A549 (cell line): Measurements from ENCODE around the gene ALCAM. TPM values are rescaled to one million over a fixed set of nuclear protein-coding genes. Genes with fewer than 3 reads are reported as not detected.

Experiments used
- ATAC-seq, 2 experiments: fragments of 200-7000 bp in 1 of 2; fragments of >200 bp in 1 of 2; cut with Nextera tagmentation in 1 of 2; cut with Tn5 transposase in 1 of 2; 3 replicates each; pipeline versions ENCODE4 v1.8.0 to v1.9.1; 2018 to 2020; ENCODE audit warnings: mild to moderate bottlenecking in 1 of 2, moderate library complexity in 1 of 2
- CTCF ChIA-PET: fragments of 300-600 bp; sonication (Branson Sonifier 250); formaldehyde crosslinking; extraction: SDS; loops from one replicate; lab custom pipeline; 2021; ENCODE audit warnings: antibody characterized with exemption, inconsistent platforms; lab: Yijun Ruan, JAX
- POLR2A ChIA-PET: fragments of 350-600 bp; formaldehyde crosslinking; extraction: SDS; loops from one replicate; lab custom pipeline; 2021; ENCODE audit warnings: antibody characterized with exemption, inconsistent platforms; lab: Yijun Ruan, JAX
- DNase-seq, 2 experiments: peaks; one replicate each; pipeline versions ENCODE4 v3.0.0 to v3.0.0-alpha.2; 2011 to 2016; ENCODE audit warnings: low read depth in 1 of 2, low spot score in 1 of 2
- FAIRE-seq: peaks from 2 replicates; lab custom pipeline; 2011; peaks lifted over from hg19 to GRCh38; lab: Jason Lieb, UNC
- H3K27ac ChIP-seq, 2 experiments: fragments of >200 bp; sonication (Bioruptor Twin); formaldehyde crosslinking; 3 replicates each; pipeline ENCODE4 v1.5.1; 2016 to 2017
- H3K4me1 ChIP-seq: fragments of >200 bp; sonication (Bioruptor Twin); formaldehyde crosslinking; 3 replicates; pipeline ENCODE4 v1.6.1; 2016
- H3K4me2 ChIP-seq: fragments of >200 bp; sonication (Bioruptor Twin); formaldehyde crosslinking; 3 replicates; pipeline ENCODE4 v1.6.1; 2016
- H3K4me3 ChIP-seq: fragments of >200 bp; sonication (Bioruptor Twin); formaldehyde crosslinking; 3 replicates; pipeline ENCODE4 v1.5.1; 2016
- H3K9me3 ChIP-seq: fragments of >200 bp; sonication (Bioruptor Twin); formaldehyde crosslinking; 3 replicates; pipeline ENCODE4 v1.6.1; 2016
- BHLHE40 ChIP-seq: IDR thresholded peaks from 2 replicates; pipeline ENCODE4 v1.6.1; 2012; ENCODE audit warnings: low read depth, low read length, inconsistent platforms
- CBX2 ChIP-seq: fragments of 200-600 bp; sonication (generic); IDR thresholded peaks from 2 replicates; pipeline ENCODE4 v1.6.1; 2016; ENCODE audit warnings: low read depth, mild to moderate bottlenecking, borderline replicate concordance
- CBX8 ChIP-seq: fragments of 200-600 bp; sonication (generic); IDR thresholded peaks from 2 replicates; pipeline ENCODE4 v1.6.1; 2016
- CHD2 ChIP-seq: fragments of 150-350 bp; IDR thresholded peaks from 2 replicates; pipeline ENCODE4 v1.6.1; 2014; ENCODE audit warnings: low read length; ENCODE audit not compliant: partially characterized antibody
- EHF ChIP-seq: fragments of 250-450 bp; sonication (Bioruptor Pico); IDR thresholded peaks from 2 replicates; pipeline ENCODE4 v1.5.0; 2020; ENCODE audit warnings: mild to moderate bottlenecking
- HEYL ChIP-seq: fragments of 250-450 bp; sonication (Bioruptor Pico); IDR thresholded peaks from 2 replicates; pipeline ENCODE4 v1.8.0; 2021; ENCODE audit warnings: mild to moderate bottlenecking, moderate library complexity
- HOXA7 ChIP-seq: fragments of 250-450 bp; sonication (Bioruptor Pico); IDR thresholded peaks from 2 replicates; pipeline ENCODE4 v1.5.0; 2020; ENCODE audit warnings: mild to moderate bottlenecking, moderate library complexity
- HOXB13 ChIP-seq: fragments of 250-450 bp; sonication (Bioruptor Pico); IDR thresholded peaks from 2 replicates; pipeline ENCODE4 v1.5.0; 2020; ENCODE audit warnings: low read depth, mild to moderate bottlenecking, moderate library complexity
- HOXB5 ChIP-seq: fragments of 250-450 bp; sonication (Bioruptor Pico); IDR thresholded peaks from 2 replicates; pipeline ENCODE4 v1.5.0; 2020; ENCODE audit warnings: mild to moderate bottlenecking, moderate library complexity
- JUNB ChIP-seq: fragments of >200 bp; sonication (Bioruptor Twin); formaldehyde crosslinking; IDR thresholded peaks from 2 replicates; pipeline ENCODE4 v1.6.1; 2016
- KDM5A ChIP-seq: fragments of 200-600 bp; sonication (generic); IDR thresholded peaks from 2 replicates; pipeline ENCODE4 v1.6.1; 2016; ENCODE audit warnings: antibody characterized with exemption, mild to moderate bottlenecking
- MAFK ChIP-seq: fragments of 450-650 bp; IDR thresholded peaks from 2 replicates; pipeline ENCODE4 v1.6.1; 2014; ENCODE audit not compliant: partially characterized antibody
- MAZ ChIP-seq: fragments of 150-350 bp; IDR thresholded peaks from 2 replicates; pipeline ENCODE4 v1.6.1; 2014; ENCODE audit warnings: antibody characterized with exemption, low read depth, low read length, borderline replicate concordance
- MYC ChIP-seq: IDR thresholded peaks from 2 replicates; pipeline ENCODE4 v1.6.1; 2012; ENCODE audit warnings: mild to moderate bottlenecking, inconsistent platforms, low read length, improper control_type of control experiment, borderline replicate concordance
- NFE2L2 ChIP-seq: fragments of 150-350 bp; conservative IDR thresholded peaks from 2 replicates; pipeline ENCODE4 v1.6.1; 2014; ENCODE audit warnings: low read length
- NPAS2 ChIP-seq: fragments of 250-450 bp; sonication (Bioruptor Pico); IDR thresholded peaks from 2 replicates; pipeline ENCODE4 v1.8.0; 2022; ENCODE audit warnings: mild to moderate bottlenecking, moderate library complexity, borderline replicate concordance
- RARB ChIP-seq: fragments of 250-450 bp; sonication (Bioruptor Pico); IDR thresholded peaks from 2 replicates; pipeline ENCODE4 v1.8.0; 2021; ENCODE audit warnings: mild to moderate bottlenecking, moderate library complexity
- RCOR1 ChIP-seq: fragments of 150-350 bp; IDR thresholded peaks from 2 replicates; pipeline ENCODE4 v1.6.1; 2014; ENCODE audit warnings: antibody characterized with exemption, low read length, low read depth
- RFX5 ChIP-seq: fragments of 450-650 bp; IDR thresholded peaks from 2 replicates; pipeline ENCODE4 v1.7.1; 2014; ENCODE audit warnings: antibody characterized with exemption, mild to moderate bottlenecking, moderate library complexity
- RNF2 ChIP-seq: fragments of 200-600 bp; sonication (generic); IDR thresholded peaks from 2 replicates; pipeline ENCODE4 v1.6.1; 2016; ENCODE audit warnings: low read depth, mild to moderate bottlenecking, antibody characterized with exemption, moderate library complexity, borderline replicate concordance
- TFCP2L1 ChIP-seq: fragments of 250-450 bp; sonication (Bioruptor Pico); IDR thresholded peaks from 2 replicates; pipeline ENCODE4 v1.5.0; 2021; ENCODE audit warnings: mild to moderate bottlenecking
- ZC3H11A ChIP-seq: fragments of 450-650 bp; IDR thresholded peaks from 2 replicates; pipeline ENCODE4 v1.6.1; 2014; ENCODE audit warnings: antibody characterized with exemption, mild to moderate bottlenecking
- ZFP36 ChIP-seq: fragments of 450-650 bp; IDR thresholded peaks from 2 replicates; pipeline ENCODE4 v1.6.1; 2014; ENCODE audit warnings: borderline replicate concordance; ENCODE audit not compliant: partially characterized antibody
- ZNF302 ChIP-seq: fragments of 250-450 bp; sonication (Bioruptor Pico); IDR thresholded peaks from 2 replicates; pipeline ENCODE4 v1.9.0; 2021; ENCODE audit warnings: inconsistent platforms, mild to moderate bottlenecking, moderate library complexity
- ZSCAN20 ChIP-seq: fragments of 250-450 bp; sonication (Bioruptor Pico); IDR thresholded peaks from 2 replicates; pipeline ENCODE4 v1.8.0; 2022; ENCODE audit warnings: mild to moderate bottlenecking, moderate library complexity
- WGBS: methylation state at CpG from one replicate; pipeline ENCODE4 v1.1.6; 2017; ENCODE audit errors: missing lambda C conversion rate; 5-methylcytosine and 5-hydroxymethylcytosine counted together
- polyA plus RNA-seq, 4 experiments: library from polyadenylated mRNA; depleted of rRNA in 3 of 4; stranded (reverse); fragments of >200 nt; fragmentation: RNase III in 1 of 4; extraction: RNeasy Plus Mini Kit Qiagen cat#74134 plus additional on column Dnase treatment in 1 of 4; gene quantifications; 2 replicates in 3 of 4; 3 replicates in 1 of 4; pipeline ENCODE4 v1.2.3, GENCODE V29; 2011 to 2017
- TF ChIP-seq, protein P1 (sequence below): IDR thresholded peaks from 2 replicates; pipeline ENCODE4 v1.6.1; 2012; ENCODE audit warnings: low read depth, borderline replicate concordance
- TF ChIP-seq, protein P2 (sequence below): fragments of >200 bp; sonication (Bioruptor Twin); formaldehyde crosslinking; IDR thresholded peaks from 2 replicates; pipeline ENCODE4 v1.6.1; 2016
- TF ChIP-seq, protein P3 (sequence below): fragments of 450-650 bp; IDR thresholded peaks from 2 replicates; pipeline ENCODE4 v1.6.1; 2014; ENCODE audit warnings: antibody characterized with exemption
- TF ChIP-seq, protein P4 (sequence below): IDR thresholded peaks from 2 replicates; pipeline ENCODE4 v1.6.1; 2012

The ALCAM gene
- polyA plus RNA-seq, 2 of the 4 experiments (the other 2 are of a cell fraction), result 57.1 to 145 TPM

DNA sequence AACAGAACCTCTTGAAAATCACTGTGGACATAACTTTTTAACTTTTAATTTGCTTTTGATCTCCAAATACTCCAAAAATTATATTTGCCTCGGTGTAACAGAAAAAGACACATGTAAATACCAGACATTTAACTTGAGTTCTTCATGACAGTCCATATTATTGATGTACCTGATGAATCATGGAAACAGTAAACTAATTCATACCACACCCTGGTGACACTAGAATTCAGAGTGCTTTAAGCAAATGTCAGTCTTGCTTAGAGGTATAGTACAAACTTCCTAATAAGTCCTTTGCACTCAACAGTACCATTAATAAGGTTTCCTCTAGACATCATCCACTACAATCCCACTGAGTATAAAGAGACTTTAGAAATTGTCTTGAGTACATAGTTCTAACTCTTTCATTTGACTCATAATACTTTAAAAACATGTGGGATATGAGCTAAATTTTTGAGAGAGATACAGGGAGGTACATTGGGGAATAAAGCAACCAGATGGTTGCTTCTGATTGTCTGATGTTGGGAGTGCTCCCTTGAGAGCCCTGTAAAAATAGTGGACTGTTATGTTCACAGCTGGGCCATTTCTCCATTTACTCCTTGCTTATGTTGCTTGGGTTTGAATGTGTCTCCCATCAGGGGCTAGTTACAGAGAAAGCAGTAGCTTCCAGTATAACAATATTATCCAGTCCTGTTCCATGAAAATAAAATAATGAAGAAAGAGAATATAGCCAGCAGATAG is 175.7 kb downstream of the ALCAM start:
- 79% methylated on average over 1 of the region's 1 CpG for WGBS
- no peak for FAIRE-seq

DNA sequence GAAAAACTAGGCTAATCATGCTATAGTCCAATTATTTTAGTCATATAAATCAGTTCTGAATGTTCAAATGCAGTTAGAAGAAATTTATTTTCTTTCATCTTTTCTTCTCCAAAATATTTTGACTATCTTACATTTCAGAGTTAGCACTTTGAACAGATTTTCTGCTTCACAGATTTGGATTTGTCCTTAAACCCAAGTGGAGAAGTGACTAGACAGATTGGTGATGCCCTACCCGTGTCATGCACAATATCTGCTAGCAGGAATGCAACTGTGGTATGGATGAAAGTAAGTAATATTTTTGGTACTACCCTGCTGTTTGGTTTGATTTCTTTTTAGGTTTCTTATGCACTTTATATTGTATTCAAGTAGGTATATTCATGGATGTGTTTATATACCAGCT is 178.3 kb downstream of the ALCAM start:
- TF ChIP-seq, protein P1, sequence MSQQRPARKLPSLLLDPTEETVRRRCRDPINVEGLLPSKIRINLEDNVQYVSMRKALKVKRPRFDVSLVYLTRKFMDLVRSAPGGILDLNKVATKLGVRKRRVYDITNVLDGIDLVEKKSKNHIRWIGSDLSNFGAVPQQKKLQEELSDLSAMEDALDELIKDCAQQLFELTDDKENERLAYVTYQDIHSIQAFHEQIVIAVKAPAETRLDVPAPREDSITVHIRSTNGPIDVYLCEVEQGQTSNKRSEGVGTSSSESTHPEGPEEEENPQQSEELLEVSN, result no peak
- TF ChIP-seq BHLHE40 (no peak), NFE2L2 (no peak), HEYL (CRISPR knock-in tag) (no peak), TFCP2L1 (CRISPR knock-in tag) (no peak), RNF2 (no peak), CBX8 (no peak), ZFP36 (no peak), HOXA7 (CRISPR knock-in tag) (no peak), MYC (no peak)
- TF ChIP-seq, all 56 proteins: peak for 0
- FAIRE-seq (no peak), ATAC-seq (no peak), DNase-seq (no peak)
- no peak overlapping the region for H3K27ac ChIP-seq
- H3K4me1 ChIP-seq, result no peaks in the 10 kb centered on the region
- ChIA-PET CTCF (no interaction called here), POLR2A (no interaction called here)
- no peaks in the 10 kb centered on the region for H3K9me3 ChIP-seq
- no peak overlapping the region for H3K4me2 ChIP-seq
- 98% methylated on average over 1 of the region's 1 CpG for WGBS
- no peak overlapping the region for H3K4me3 ChIP-seq

More for the DNA sequence above, 175.7 kb downstream of the ALCAM start:
- Histone ChIP-seq H3K4me2 (no peak overlapping the region), H3K9me3 (no peaks in the 10 kb centered on the region), H3K4me1 (peaks cover 7% of the 10 kb centered on the region; the same call in 2 of the 3 replicates), H3K4me3 (no peak overlapping the region), H3K27ac (no peak overlapping the region)
- ChIA-PET POLR2A (no interaction called here), CTCF (interaction anchor here (1.4 kb wide), 1 partner anchor 11 kb away, joined by 4 read pairs; no protein-coding TSS in a partner anchor)
- no peak for TF ChIP-seq RFX5
- TF ChIP-seq ZC3H11A, result no peak
- no peak for TF ChIP-seq RNF2
- TF ChIP-seq, protein P1, result no peak
- TF ChIP-seq KDM5A, result no peak
- TF ChIP-seq, protein P2, sequence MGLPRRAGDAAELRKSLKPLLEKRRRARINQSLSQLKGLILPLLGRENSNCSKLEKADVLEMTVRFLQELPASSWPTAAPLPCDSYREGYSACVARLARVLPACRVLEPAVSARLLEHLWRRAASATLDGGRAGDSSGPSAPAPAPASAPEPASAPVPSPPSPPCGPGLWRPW, result no peak
- TF ChIP-seq CBX2, result no peak
- no peak for TF ChIP-seq BHLHE40
- TF ChIP-seq NPAS2 (CRISPR knock-in tag), result no peak
- no peak for ATAC-seq
- DNase-seq, result no peak

DNA sequence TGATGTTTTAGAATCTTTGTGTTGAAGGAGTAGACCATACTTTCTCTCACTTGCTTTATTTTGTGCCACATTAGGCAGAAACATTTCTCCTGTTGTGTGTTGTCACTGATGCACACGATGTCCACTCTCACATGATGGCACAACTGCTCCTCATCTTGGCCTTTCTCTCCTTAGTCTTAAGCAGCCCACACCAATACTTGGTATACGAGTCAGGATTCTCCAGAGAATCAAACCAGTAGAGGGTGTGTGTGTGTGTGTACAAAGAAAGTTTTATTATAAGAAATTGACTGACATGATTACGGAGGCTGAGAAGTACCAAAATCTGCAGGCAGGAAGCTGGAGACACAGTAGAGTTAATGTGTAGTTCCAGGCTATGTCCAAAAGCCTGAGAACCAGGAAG is 187.1 kb downstream of the ALCAM start:
- ChIA-PET CTCF (interaction anchor here (0.5 to 1.5 kb wide), 2 partner anchors 11 to 866 kb away, joined by 3 to 4 read pairs; no protein-coding TSS in a partner anchor), POLR2A (no interaction called here)
- TF ChIP-seq HOXB5 (CRISPR knock-in tag) (no peak), MAFK (no peak), HOXA7 (CRISPR knock-in tag) (no peak), NPAS2 (CRISPR knock-in tag) (no peak), MYC (no peak), ZNF302 (CRISPR knock-in tag) (no peak), RCOR1 (no peak), ZFP36 (no peak), JUNB (no peak), MAZ (no peak), ZSCAN20 (CRISPR knock-in tag) (no peak), RARB (CRISPR knock-in tag) (no peak), EHF (CRISPR knock-in tag) (no peak), CHD2 (no peak), HEYL (CRISPR knock-in tag) (no peak), HOXB13 (CRISPR knock-in tag) (no peak), RFX5 (no peak)
- TF ChIP-seq, protein P3, sequence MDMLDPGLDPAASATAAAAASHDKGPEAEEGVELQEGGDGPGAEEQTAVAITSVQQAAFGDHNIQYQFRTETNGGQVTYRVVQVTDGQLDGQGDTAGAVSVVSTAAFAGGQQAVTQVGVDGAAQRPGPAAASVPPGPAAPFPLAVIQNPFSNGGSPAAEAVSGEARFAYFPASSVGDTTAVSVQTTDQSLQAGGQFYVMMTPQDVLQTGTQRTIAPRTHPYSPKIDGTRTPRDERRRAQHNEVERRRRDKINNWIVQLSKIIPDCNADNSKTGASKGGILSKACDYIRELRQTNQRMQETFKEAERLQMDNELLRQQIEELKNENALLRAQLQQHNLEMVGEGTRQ, result no peak
- TF ChIP-seq, protein P4, sequence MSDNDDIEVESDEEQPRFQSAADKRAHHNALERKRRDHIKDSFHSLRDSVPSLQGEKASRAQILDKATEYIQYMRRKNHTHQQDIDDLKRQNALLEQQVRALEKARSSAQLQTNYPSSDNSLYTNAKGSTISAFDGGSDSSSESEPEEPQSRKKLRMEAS, result no peak
- TF ChIP-seq, protein P2, result no peak
- FAIRE-seq, result no peak
- H3K27ac ChIP-seq, result no peak overlapping the region
- no peaks in the 10 kb centered on the region for H3K9me3 ChIP-seq
- no peak for ATAC-seq
- H3K4me1 ChIP-seq, result no peaks in the 10 kb centered on the region
- H3K4me2 ChIP-seq, result no peak overlapping the region
- no peak for DNase-seq
- no peak overlapping the region for H3K4me3 ChIP-seq
- 84% methylated on average over 3 of the region's 3 CpGs for WGBS
